ENCODE data around the gene GNA15.
"Not testable (repeated sequence)": the region's sequence is repeated elsewhere in the genome, so short reads cannot be mapped to it uniquely, and the experiment has no call there.

The GNA15 gene, protein sequence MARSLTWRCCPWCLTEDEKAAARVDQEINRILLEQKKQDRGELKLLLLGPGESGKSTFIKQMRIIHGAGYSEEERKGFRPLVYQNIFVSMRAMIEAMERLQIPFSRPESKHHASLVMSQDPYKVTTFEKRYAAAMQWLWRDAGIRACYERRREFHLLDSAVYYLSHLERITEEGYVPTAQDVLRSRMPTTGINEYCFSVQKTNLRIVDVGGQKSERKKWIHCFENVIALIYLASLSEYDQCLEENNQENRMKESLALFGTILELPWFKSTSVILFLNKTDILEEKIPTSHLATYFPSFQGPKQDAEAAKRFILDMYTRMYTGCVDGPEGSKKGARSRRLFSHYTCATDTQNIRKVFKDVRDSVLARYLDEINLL

DNA sequence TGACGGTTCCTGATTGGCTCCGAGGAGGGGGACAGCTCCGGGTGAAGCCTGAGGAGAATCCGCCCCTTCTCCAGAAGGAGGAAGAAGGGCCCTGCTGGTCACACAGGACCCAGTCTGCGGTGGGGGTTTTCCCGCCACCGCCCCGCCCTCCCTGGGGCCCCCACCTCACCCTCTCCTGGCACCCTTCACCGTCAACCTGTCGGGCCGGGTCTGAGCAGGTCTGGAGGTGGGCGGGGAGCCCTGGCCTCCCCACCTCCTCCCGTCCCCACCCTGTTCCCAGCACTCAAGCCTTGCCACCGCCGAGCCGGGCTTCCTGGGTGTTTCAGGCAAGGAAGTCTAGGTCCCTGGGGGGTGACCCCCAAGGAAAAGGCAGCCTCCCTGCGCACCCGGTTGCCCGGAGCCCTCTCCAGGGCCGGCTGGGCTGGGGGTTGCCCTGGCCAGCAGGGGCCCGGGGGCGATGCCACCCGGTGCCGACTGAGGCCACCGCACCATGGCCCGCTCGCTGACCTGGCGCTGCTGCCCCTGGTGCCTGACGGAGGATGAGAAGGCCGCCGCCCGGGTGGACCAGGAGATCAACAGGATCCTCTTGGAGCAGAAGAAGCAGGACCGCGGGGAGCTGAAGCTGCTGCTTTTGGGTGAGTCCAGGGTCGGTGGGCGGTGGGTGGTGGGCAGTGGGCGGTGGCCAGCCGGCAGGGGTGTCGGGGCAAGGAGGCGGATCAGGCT is at the start of gene GNA15:
Gene GNA15 (plus strand): TSS at position 73 of the 723 bp plus-strand sequence. CDS start 418 bp downstream, at position 491.
- peak; percentile 9 for DNase-seq (ENCODE audit: low spot score)

DNA sequence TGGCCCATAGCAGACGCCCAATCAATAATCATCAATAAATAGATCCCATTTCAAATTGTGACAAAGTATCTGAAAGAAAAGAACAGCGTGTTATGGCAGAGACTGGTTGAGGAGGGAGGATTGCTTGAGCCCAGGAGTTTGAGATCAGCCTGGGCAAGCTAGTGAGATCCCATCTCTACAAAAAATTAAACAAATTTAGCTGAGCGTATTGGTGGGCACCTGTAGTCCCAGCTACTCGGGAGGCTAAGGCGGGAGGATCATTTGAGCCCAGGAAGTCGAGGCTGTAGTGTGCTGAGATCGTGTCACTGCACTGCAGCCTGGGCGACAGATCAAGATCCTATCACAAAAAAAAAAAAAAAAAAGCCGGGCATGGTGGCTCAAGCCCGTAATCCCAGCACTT is 48.1 kb upstream of the GNA15 start:
- DNase-seq (ENCODE audit: low spot score), result no peak

DNA sequence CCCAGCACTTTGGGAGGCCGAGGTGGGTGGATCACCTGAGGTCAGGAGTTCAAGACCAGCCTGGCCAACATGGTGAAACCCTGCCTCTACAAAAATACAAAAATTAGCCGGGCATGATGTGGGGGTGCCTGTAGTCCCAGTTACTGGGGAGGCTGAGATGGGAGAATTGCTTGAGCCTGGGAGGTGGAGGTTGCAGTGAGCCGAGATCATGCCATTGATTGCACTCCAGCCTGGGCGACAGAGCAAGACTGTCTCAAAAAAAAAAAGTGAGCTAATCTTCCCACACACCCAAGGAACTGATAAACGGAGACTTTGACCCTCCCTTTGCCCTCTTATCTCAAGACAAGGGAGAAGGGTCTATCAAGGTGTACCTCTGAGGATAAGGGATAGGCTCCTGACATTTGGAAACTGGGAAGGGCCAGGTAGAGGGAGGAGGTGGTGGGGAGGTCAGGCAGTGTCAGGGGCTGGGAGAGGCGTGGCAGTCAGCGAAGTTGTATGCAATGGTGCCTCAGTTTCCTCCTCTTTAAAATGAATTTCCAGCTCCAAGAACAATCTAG is 46.5 kb upstream of the GNA15 start:
- not testable (repeated sequence) for DNase-seq (ENCODE audit: low spot score)

DNA sequence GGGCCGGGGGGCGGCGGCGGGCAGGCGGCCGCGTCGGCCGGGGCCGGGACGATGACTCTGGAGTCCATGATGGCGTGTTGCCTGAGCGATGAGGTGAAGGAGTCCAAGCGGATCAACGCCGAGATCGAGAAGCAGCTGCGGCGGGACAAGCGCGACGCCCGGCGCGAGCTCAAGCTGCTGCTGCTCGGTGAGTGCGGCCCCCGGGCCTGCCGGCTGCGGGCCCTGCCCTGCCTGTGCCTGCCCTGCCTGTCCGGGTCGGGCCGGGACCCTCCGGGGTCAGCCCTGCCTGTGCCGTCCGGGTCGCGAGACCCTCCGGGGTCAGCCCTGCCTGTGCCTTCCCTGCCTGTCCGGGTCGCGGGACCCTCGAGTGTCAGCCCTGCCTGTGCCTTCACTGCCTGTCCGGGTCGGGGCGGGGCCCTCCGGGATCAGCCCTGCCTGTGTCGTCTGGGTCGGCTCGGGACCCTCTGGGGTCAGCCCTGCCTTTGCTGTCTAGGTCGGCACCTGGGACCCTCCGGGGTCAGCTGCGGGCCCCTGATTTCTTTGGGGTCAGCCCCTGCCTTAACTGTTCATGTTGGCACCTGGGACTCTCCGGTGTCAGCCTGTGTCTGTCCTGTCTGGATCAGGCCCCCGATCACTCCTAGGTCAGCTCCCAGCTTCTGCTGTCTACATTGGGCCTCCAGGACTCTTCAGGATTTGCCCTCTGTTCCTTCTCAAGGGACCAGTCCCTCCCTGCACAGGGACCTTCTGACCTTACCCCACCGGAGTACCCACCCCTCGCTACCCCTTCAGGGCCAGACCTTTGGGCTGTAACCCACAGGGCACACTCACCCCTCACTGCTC is 41.0 kb upstream of the GNA15 start:
- DNase-seq (ENCODE audit: low spot score), result peak; percentile 40

DNA sequence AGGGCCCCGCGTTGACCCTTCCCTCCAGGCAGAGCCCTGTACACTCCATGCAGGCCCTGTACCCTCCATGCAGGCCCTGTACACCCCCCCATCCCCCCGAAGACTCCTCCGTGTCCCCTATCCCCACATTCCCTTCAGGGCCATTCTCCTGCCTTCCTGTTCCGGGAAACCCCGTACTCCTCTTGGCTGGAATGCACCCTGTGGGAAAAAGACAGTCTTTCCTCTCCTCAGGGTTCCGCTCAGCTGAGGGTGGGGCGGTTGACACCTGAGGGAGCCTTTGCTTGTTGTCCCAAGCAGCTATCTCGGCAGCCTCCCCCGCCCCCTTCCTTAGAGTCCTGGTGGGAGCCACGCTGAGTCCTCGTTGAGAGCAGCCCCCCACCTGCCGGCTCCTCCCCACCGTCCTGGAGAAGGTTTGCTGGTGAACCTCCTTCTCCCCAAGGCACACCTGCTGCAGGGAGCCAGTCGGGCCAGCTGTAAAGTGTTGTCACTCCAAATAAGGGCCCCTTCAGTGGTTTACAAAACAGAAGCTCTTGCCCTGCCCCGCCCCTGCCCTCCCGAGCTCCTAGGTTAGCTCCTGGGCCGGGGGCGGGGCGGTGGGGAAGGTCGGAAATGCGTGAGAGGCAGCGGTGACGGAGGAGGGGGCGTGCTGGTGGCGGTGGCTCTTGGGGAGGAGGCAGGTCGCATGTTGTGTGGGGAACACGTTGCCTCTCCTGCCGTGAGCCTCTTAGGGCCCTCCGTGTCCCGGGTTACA is 40.2 kb upstream of the GNA15 start:
- no peak for DNase-seq (ENCODE audit: low spot score)

DNA sequence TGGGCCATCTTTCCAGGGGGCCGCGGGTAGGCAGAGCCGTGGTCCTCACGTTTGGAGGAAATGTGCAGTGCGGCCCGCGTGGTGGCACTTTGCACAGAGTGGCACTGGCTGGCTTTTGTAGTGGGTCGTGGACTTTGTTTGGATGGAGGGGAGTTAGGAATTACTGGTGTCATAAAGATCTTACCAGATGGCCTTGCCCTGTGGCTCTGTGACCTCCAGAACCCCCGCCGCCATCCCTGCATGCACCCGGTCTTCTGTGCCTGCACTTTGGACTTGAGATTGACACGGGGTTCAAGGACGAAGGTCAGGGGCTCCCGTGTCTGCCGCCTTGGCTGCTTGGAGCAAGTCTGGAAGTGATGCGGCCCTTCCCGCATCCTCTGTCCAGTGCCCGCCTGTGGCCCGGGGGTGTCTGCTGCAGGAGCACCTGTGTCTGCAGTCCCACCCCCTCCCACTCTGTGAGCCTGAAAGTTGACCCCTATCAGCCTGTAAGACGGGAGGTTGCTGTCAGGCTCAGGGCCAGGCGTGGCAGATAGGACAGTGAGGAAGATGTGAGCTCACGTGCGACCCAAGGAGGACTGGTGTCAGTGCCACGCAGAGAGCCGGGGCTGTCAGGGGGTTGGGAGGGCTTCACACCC is 39.4 kb upstream of the GNA15 start:
- no peak for DNase-seq (ENCODE audit: low spot score)

DNA sequence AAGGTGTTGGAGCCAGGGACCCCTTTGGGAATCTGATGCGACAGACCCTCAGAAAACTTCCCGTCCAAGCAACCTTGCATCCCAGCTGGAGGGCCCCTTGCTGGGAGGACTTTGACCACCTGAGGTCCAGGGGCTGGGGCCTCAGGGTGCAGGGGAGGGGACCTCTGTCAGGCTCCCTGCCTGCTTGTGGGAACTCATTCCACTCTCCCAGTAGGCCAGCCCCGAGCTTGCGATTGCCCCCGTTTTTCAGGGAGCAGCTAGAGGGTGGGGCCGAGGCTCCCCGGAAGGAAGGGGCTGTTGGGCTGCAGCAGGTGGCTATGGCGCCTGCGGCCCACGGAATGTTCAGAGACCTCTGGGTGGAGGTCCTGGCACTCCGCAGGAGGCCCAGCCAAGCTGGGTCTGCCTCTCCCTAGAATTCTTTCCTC is 38.9 kb upstream of the GNA15 start:
- no peak for DNase-seq (ENCODE audit: low spot score)

DNA sequence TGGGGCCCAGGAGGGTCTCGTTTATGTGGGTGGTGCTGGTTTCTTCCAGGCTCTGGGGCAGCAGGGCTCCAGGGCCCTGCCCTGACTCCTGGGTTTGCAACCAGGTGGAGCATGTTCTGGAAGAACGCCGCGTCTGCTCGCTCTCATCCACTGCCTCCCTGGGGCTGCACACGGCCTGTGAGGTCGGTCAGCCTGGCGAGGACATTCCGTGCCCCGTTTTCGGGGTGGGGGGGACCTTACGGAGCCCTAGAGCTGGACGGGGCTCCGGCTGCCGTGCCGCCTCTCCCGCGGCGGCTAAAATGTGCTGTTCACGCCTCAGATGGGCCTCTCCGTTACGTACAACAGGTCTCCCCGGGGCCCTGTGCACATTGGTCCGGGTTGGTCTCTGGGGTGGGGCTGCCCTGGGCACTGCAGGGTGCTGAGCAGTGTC is 38.4 kb upstream of the GNA15 start:
- DNase-seq (ENCODE audit: low spot score), result no peak

DNA sequence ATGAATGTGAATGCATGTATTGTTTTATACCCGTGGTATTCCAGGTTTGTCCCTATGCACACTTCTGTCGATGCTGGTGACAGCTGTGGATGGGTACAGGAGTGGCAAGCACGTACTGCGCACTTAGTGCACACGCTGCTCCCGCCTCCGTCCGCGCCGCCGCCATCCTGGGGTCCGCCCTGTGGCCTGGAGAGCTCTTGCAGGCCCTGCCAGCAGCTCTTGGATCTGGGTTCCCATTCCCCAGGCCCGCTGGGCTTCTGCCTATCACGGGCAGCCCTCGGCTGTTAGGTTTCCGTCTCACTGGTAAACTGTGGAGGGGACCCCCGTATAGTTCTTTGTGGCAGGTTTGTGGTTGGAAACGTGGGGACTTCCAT is 37.7 kb upstream of the GNA15 start:
- no peak for DNase-seq (ENCODE audit: low spot score)

DNA sequence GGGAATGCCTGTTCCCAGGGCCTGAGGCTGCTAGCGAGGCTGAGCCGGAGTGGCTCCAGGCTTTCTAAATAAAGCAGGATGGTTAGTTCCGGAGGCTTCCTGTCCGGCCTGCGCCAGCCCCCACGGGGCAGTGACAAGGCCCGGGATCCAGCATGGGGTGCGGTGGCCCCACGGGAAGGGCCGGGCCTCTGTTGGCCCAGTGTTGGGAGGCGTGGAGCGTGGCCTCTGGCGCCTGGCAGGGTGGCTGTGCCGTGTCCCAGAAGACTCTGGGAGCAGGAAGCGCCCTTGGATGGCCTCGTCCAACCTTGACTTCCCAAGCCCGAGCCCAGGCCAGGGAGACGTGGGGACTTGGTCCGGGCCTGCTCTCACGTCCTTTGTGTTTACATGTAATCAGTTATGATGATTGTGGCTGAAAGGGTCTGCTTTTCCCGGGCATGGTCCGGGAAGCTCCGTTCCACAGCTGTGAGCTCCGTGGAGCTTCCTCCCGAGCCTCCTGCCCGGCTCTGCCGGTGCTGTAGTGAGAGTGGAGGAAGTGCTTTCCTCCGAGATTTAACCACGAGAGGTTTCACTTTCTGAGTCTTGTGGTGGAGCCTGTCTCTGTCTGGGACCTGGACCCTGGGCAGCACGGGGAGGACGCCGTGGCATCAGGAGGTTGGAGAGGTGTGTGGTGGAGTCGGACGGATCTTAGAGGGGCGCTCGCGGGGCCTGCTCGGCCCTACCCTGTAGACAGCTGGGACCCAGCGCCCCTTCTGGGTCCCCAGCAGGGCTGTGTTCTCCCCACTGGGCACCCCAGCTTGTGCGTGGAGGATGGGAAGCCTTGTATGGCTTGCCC is 37.1 kb upstream of the GNA15 start:
- DNase-seq (ENCODE audit: low spot score), result no peak

DNA sequence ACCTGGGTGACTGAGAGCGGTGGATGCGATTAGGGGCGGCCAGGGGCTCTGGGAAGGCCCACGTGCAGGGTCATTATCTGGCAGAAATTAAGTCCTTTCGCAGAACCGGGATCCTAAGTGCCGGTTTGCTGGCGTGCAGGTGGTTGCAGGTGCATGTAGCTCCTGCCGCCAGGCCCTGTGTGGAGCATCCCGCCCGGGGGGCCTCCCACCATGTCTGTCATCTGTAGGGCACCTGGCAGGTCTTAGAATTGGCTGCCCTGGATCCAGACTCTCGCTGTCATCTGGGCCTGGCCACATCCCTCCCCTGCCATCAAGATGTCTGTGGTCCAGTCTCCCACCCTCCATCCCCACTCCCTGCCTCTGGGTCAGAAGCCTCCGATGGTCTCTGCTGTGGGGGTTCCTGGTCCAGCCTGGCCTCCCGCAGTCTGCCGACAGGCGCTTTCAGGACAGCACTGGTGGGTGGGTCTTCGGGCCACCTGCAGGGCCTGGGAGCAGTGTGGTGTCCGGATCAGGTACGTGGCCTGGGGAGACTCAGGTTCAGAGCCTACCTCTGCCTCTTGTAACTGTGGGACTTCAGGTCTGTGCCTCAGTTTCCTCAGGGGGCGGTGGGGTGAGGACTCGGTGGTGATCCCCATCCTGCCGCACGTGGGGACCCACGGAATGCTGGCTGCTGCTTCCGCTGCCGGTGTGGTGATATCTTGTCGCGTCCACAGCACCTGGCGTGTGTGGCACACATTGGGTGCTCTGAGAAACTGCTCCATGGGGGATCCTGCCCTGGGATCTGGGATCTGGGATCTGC is 36.3 kb upstream of the GNA15 start:
- DNase-seq (ENCODE audit: low spot score), result no peak

DNA sequence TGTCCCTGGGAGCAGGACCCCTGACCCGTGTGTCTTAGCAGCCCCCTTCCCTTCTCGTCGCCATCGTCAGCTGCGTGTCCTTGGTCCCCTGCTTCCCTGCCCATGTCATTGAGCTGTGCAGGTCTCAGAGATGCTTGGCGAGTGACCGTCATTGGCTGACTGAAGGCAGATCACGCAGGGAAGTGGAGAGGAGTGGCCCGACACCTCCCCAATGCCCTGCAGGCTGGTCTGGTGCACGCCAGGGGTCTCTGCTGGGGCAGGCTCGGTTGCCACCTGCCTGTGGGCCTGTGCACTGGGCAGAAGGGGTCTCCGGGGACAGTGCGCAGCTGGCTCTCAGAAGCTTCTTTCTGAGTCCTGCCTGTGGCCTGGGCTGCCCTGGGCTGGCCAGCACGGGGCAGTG is 35.5 kb upstream of the GNA15 start:
- no peak for DNase-seq (ENCODE audit: low spot score)

DNA sequence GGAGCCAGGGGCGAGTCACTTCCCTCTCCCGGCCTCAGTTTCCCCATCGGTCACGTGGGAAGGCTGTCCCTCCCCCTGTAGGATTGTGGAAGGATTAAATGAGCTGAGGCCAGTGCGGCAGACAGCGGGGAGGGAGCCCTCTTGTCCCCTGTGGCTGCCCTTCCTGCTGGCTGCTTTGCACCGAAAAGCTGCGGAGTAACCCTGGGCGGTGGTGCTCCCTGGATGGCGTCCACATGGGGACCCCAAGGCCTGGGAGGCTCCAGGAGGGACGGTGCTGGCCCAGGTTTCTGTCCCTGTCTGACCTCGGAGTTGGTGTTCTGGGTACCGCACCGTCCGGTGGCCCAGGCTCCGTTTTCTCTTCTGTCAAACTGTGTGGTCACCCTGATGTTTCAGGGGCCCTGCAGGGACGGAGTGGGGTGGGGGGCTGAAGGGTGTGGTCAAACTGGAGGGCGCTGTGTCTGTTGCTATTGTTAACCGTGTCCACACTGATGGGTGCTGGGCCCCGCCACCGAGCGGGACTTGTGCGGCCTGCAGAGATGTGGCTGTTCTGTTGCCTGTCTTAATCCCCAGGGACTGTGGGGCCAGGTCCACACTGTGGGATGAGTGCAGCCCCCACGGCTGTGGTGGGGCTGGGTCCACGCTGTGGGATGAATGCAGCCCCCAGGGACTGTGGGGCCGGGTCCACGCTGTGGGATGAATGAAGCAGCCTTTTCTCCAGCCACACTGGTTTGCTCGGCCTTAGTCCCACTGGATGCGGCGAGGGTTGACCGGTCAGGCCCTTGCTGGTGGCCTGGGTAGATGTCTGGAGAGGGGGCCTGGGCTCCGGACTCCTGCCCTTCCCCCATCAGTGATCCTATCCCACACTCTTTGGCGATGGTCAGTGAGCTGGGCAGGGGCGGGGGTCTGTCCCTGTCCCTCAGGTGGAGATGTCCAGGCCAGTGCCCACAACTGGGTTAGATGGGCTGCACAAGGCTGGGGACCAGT is 34.8 kb upstream of the GNA15 start:
- DNase-seq (ENCODE audit: low spot score), result no peak

DNA sequence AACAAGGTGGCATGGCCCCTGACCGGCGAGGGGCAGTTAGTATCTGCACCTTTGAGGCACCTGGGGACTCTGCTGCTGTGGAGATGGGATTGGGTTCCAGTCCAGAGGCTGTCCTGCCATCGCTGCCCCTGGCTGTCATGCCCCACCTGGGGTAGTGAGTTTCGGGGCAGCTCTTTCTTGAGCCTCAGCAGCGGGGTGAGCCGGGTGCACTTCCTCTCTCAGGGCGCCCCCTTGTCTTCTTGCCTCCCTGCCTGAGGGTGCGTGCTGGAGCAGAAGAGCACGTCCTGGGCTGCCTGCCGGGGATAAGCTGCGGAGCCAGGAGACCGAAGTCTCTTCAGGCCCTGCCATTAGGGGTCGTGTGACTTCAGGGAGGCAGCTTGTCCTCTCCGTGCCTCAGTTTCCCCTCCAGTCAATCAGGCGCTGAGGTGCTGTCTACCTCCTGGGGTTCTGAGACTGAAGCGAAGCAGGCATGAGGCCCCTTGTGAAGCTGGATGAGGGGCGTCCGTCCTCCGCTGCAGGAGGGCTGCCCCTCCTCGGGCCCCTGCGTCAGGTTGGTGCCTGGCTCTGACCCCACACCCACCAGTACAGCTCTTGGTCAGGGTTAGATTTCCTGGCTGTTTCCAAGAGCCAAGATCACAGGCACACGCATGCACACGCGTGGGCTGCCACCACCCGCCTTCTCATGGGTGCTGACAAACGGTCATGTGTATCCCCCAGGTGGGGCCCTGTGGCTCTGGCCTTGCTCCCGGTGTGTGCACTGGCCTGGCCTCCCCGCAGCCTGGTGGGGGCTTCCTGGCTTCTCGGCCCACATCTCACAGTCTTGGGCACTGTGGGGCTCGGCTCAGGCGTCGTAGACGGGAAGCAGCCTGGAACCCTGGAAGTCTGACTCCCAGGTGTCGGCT is 33.3 kb upstream of the GNA15 start:
- no peak for DNase-seq (ENCODE audit: low spot score)

DNA sequence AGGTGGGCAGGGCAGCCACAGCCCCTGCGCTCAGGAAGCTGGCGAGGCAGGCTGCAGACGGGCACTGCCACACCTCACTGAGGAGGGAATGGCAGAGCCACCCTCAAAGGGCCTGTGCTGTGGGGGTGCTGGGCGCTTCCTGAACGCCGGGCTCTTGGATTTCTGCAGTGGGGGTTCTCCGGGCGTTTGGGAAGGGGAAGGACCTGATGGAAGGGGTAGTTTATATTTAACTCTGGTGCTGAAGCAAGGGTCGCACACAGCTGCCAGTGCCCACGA is 31.2 kb upstream of the GNA15 start:
- no peak for DNase-seq (ENCODE audit: low spot score)

DNA sequence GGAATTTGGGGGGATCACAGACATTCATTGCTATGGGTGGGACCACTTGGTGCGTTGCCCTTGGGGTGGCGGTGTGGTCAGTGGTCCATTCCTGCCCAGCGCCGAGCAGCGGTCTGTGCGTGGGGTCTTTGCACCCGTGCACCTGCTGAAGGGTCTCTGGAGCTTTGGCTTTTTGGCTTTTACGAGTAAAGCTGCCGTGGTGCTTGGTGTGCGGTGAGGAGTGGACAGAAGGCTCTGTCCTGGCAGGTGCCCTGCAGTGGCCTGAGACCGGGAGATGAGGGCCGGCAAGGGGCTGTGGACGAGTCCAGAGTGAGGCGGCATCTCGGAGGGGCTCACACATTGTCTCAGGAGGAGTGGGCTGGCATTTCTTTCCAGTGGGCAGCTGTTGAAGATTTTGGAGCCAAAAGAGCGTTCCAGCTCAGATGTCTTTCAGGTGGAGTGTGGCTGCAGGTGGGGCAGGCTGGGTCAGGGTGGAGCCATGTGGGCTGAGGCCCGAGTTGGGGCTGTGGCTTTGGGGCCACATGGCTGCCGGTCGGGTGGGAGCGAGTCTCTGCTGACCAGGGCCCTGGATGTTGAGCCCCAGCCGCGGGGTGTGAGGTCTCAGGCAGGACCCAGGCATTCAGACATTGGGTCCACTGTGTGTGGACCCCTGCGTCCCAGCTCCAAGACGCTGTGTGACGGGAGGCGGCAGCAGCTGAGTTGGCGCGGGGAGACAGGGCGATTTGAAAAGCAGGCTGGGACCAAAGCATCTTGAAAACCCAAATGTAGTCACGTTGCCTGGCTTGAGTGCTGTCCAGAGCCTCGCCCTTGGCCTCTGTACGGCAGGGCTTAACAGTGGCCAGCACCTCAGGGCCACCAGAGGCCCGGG is 30.0 kb upstream of the GNA15 start:
- DNase-seq (ENCODE audit: low spot score), result no peak

All from hematopoietic multipotent progenitor cell treated with erythropoietin and hydrocortisone succinate and interleukin-3 and kit ligand, for 15 days (in vitro differentiated cells).